Neural cell (in vitro differentiated cells): Measurements from ENCODE around the gene FSCB. TPM values are rescaled to one million over a fixed set of nuclear protein-coding genes. Genes with fewer than 3 reads are reported as not detected.

ENCODE experiments used
- H2AFZ ChIP-seq: fragments of 200-600, 300-800 bp; sonication (generic), shearing (Covaris generic); 2 replicates; pipeline ENCODE4 v1.6.0; 2014; ENCODE audit warnings: low read depth, mild to moderate bottlenecking, antibody characterized with exemption, low read length, moderate library complexity
- H3F3A ChIP-seq: fragments of 200-600 bp; shearing (Covaris generic); 2 replicates; pipeline ENCODE4 v1.6.1; 2016; ENCODE audit warnings: mild to moderate bottlenecking, moderate library complexity, mixed read lengths, antibody characterized with exemption, low read length; ENCODE audit not compliant: insufficient read depth, poor library complexity, severe bottlenecking
- H3K27ac ChIP-seq: fragments of 200-600, 300-800 bp; sonication (generic), shearing (Covaris generic); 2 replicates; pipeline ENCODE4 v1.5.1; 2014; ENCODE audit warnings: mild to moderate bottlenecking, low read length, moderate library complexity
- H3K27me3 ChIP-seq: fragments of 300-800, 200-600 bp; sonication (generic), shearing (Covaris generic); 2 replicates; pipeline ENCODE4 v1.6.0; 2014; ENCODE audit warnings: mild to moderate bottlenecking, low read depth, low read length, moderate library complexity; ENCODE audit not compliant: insufficient read depth
- H3K36me3 ChIP-seq: fragments of 300-800, 200-600 bp; sonication (generic), shearing (Covaris generic); 2 replicates; pipeline ENCODE4 v1.5.1; 2014; ENCODE audit warnings: mild to moderate bottlenecking, antibody characterized with exemption, low read length, moderate library complexity; ENCODE audit not compliant: insufficient read depth
- H3K4me2 ChIP-seq: fragments of 300-800, 200-600 bp; sonication (generic), shearing (Covaris generic); 2 replicates; pipeline ENCODE4 v1.6.0; 2014; ENCODE audit warnings: mild to moderate bottlenecking, low read length
- H3K4me3 ChIP-seq: fragments of 300-800, 200-600 bp; sonication (generic), shearing (Covaris generic); 2 replicates; pipeline ENCODE4 v1.5.1; 2014; ENCODE audit warnings: mild to moderate bottlenecking, low read length, moderate library complexity
- H3K79me2 ChIP-seq: fragments of 200-600 bp; shearing (Covaris generic); replicated peaks from 2 replicates; pipeline ENCODE4 v1.6.0; 2014; ENCODE audit warnings: mild to moderate bottlenecking, low read length, moderate library complexity; ENCODE audit not compliant: insufficient read depth
- H3K9ac ChIP-seq: fragments of 300-800, 200-600 bp; sonication (generic), shearing (Covaris generic); 2 replicates; pipeline ENCODE4 v1.6.1; 2016; ENCODE audit warnings: mild to moderate bottlenecking, low read length, mixed read lengths
- H3K9me2 ChIP-seq: fragments of 200-600 bp; shearing (Covaris generic); 2 replicates; pipeline ENCODE4 v1.6.1; 2016; ENCODE audit warnings: mild to moderate bottlenecking, low read length, mixed read lengths; ENCODE audit not compliant: insufficient read depth
- H3K9me3 ChIP-seq: fragments of 200-600, 300-800 bp; sonication (generic), shearing (Covaris generic); 2 replicates; pipeline ENCODE4 v1.6.1; 2016; ENCODE audit warnings: mild to moderate bottlenecking, mixed run types, low read length, moderate library complexity, mixed read lengths
- H4K20me1 ChIP-seq: fragments of 200-600 bp; shearing (Covaris generic); 2 replicates; pipeline ENCODE4 v1.6.1; 2016; ENCODE audit warnings: mild to moderate bottlenecking, mixed run types; ENCODE audit not compliant: insufficient read depth
- CTCF ChIP-seq: fragments of 450-650 bp; IDR thresholded peaks from 2 replicates; pipeline ENCODE4 v1.5.1; 2014; ENCODE audit warnings: antibody characterized with exemption, mild to moderate bottlenecking, moderate library complexity; ENCODE audit not compliant: poor library complexity, severe bottlenecking
- EP300 ChIP-seq: fragments of 450-650 bp; conservative IDR thresholded peaks from 2 replicates; pipeline ENCODE4 v1.6.1; 2014; ENCODE audit warnings: antibody characterized with exemption, mild to moderate bottlenecking, moderate library complexity; ENCODE audit not compliant: poor library complexity, severe bottlenecking
- EZH2 ChIP-seq: fragments of 200-600, 300-800 bp; shearing (Covaris generic), sonication (generic); IDR thresholded peaks from 2 replicates; pipeline ENCODE4 v1.6.1; 2014; ENCODE audit warnings: antibody characterized with exemption, low read length, borderline replicate concordance, mild to moderate bottlenecking; ENCODE audit not compliant: insufficient read depth, poor library complexity, severe bottlenecking
- MXI1 ChIP-seq: fragments of 450-650 bp; conservative IDR thresholded peaks from 2 replicates; pipeline ENCODE4 v1.6.1; 2014; ENCODE audit warnings: antibody characterized with exemption, mild to moderate bottlenecking; ENCODE audit not compliant: poor library complexity, severe bottlenecking
- POLR2AphosphoS5 ChIP-seq: IDR thresholded peaks from 2 replicates; pipeline ENCODE4 v1.6.1; 2012
- RAD21 ChIP-seq: fragments of 450-650 bp; conservative IDR thresholded peaks from 2 replicates; pipeline ENCODE4 v1.6.1; 2014; ENCODE audit warnings: antibody characterized with exemption, mild to moderate bottlenecking, moderate library complexity
- REST ChIP-seq: IDR thresholded peaks from 2 replicates; pipeline ENCODE4 v1.6.1; 2012; ENCODE audit warnings: borderline replicate concordance
- SMC3 ChIP-seq: fragments of 450-650 bp; conservative IDR thresholded peaks from 2 replicates; pipeline ENCODE4 v1.6.1; 2014; ENCODE audit warnings: antibody characterized with exemption, mild to moderate bottlenecking, moderate library complexity; ENCODE audit not compliant: poor library complexity
- TAF1 ChIP-seq: IDR thresholded peaks from 2 replicates; pipeline ENCODE4 v1.6.1; 2012; ENCODE audit warnings: low read depth
- polyA plus RNA-seq: library from polyadenylated mRNA; depleted of rRNA; stranded (reverse); fragments of >200 nt; gene quantifications from 2 replicates; pipeline ENCODE4 v1.2.3, GENCODE V29; 2014

Gene FSCB
- polyA plus RNA-seq, 1 donor from 2014 or later = not detected

GRCh38 chr14:44462381-44462780 lies 44.7 kb downstream of the FSCB start:
- H3F3A ChIP-seq = no peaks in the 10 kb centered on the region
- H3K79me2 ChIP-seq = no peaks in the 10 kb centered on the region
- no peak overlapping the region for H3K4me2 ChIP-seq
- no peak overlapping the region for H3K9ac ChIP-seq
- H3K9me3 ChIP-seq = no peaks in the 10 kb centered on the region
- H3K27me3 ChIP-seq = no peaks in the 10 kb centered on the region
- H4K20me1 ChIP-seq = no peaks in the 10 kb centered on the region
- H3K27ac ChIP-seq = no peak overlapping the region
- H3K9me2 ChIP-seq = no peaks in the 10 kb centered on the region
- TF ChIP-seq MXI1 (no peak), SMC3 (no peak), TAF1 (no peak), POLR2AphosphoS5 (no peak), RAD21 (no peak), EZH2 (no peak), EP300 (no peak), CTCF (no peak), REST (no peak)
- H3K4me3 ChIP-seq = no peak overlapping the region
- no peak overlapping the region for H2AFZ ChIP-seq
- no peaks in the 10 kb centered on the region for H3K36me3 ChIP-seq

- Histone ChIP-seq H3K27me3 (no peaks in the 10 kb centered on the region), H4K20me1 (no peaks in the 10 kb centered on the region), H3K9me3 (peaks cover 3% of the 10 kb centered on the region), H3K79me2 (no peaks in the 10 kb centered on the region), H3K36me3 (no peaks in the 10 kb centered on the region), H3K9me2 (no peaks in the 10 kb centered on the region), H3K4me3 (no peak overlapping the region), H2AFZ (no peak overlapping the region), H3K27ac (no peak overlapping the region), H3K9ac (no peak overlapping the region), H3K4me2 (no peak overlapping the region), H3F3A (no peaks in the 10 kb centered on the region)
- TF ChIP-seq CTCF (no peak), EZH2 (no peak), POLR2AphosphoS5 (no peak), TAF1 (no peak), EP300 (no peak), MXI1 (no peak), RAD21 (no peak), SMC3 (no peak), REST (no peak)
Measured at GRCh38 chr14:44461811-44462210, 45.3 kb downstream of the FSCB start.
